Esophagus squamous epithelium (tissue), 5 donors: ENCODE results near the gene MYH14. TPM values are rescaled to one million over a fixed set of nuclear protein-coding genes. Genes with fewer than 3 reads are reported as not detected.

Experiments used
- DNase-seq: peaks from one replicate; lab custom pipeline; 2025; lab: John Stamatoyannopoulos, UW
- H3K27ac ChIP-seq, 4 donors: fragments of 200-600 bp; sonication (generic); one replicate each; pipeline ENCODE4 v1.5.1; 2016 to 2019; ENCODE audit warnings: mild to moderate bottlenecking in 1 of 4
- H3K27me3 ChIP-seq, 4 donors: fragments of 200-600 bp; sonication (generic); 1 replicate in 3 of 4; 2 replicates in 1 of 4; pipeline versions ENCODE4 v1.5.1 to v1.6.0; 2017 to 2021; ENCODE audit warnings: antibody characterized with exemption in 1 of 4
- H3K36me3 ChIP-seq, 3 donors: fragments of 200-600 bp; sonication (generic); one replicate each; pipeline ENCODE4 v1.5.1; 2016 to 2019
- H3K4me1 ChIP-seq, 3 donors: fragments of 200-600 bp; sonication (generic); one replicate each; pipeline ENCODE4 v1.5.1; 2017 to 2019
- H3K4me3 ChIP-seq, 4 donors: fragments of 200-600 bp; sonication (generic); 1 replicate in 3 of 4; 2 replicates in 1 of 4; pipeline ENCODE4 v1.5.1; 2016 to 2019; ENCODE audit warnings: mild to moderate bottlenecking in 2 of 4, moderate library complexity in 1 of 4
- H3K9me3 ChIP-seq, 3 donors: fragments of 200-600 bp; sonication (generic); one replicate each; pipeline ENCODE4 v1.5.1; 2016 to 2019
- CTCF ChIP-seq, 6 experiments: fragments of 450-650 bp in 4 of 6; fragments of 200-600 bp in 2 of 6; sonication (generic) in 2 of 6; IDR thresholded peaks; one replicate each; pipeline ENCODE4 v1.5.1; 2016 to 2019; ENCODE audit warnings: antibody characterized with exemption in 6 of 6, mild to moderate bottlenecking in 4 of 6, moderate library complexity in 4 of 6
- POLR2A ChIP-seq, 4 donors: fragments of 450-650 bp; IDR thresholded peaks; one replicate each; pipeline ENCODE4 v1.6.1; 2017; ENCODE audit warnings: antibody characterized with exemption in 4 of 4, mild to moderate bottlenecking in 4 of 4, moderate library complexity in 3 of 4
- WGBS, 2 donors: methylation state at CpG; one replicate each; pipeline ENCODE4 v1.1.5; 2018; 5-methylcytosine and 5-hydroxymethylcytosine counted together
- intact Hi-C: fragments of 100-400 bp; cut with DNase I; formaldehyde crosslinking; loops from one replicate; pipeline ENCODE4 v1.15.0; 2022
- total RNA-seq, 4 donors: library from RNA; depleted of rRNA; stranded (reverse); fragments of >200 nt; gene quantifications; one replicate each; pipeline ENCODE4 v1.1.0, GENCODE V29; 2016
- donor health status: DM: yes; HTN: yes; CAD: no.

Gene MYH14
- total RNA-seq, 4 donors from 2014 or later: 31.1 to 141 (median 39.0) TPM

GRCh38 chr19:50210425-50210824 is 7.0 kb downstream of the MYH14 start:
- peaks cover 0 to 30% (median 0%) of the 10 kb centered on the region in 4 donors for H3K27me3 ChIP-seq
- H3K4me1 ChIP-seq: peaks cover 0 to 27% (median 0%) of the 10 kb centered on the region in 3 donors
- TF ChIP-seq CTCF (IDR thresholded peaks at IDR 0.05): no peak
- no peak for TF ChIP-seq POLR2A (IDR thresholded peaks at IDR 0.05)
- DNase-seq: no peak
- intact Hi-C loops: no loop called here
- H3K4me3 ChIP-seq: no peak overlapping the region
- peaks cover 0 to 24% (median 0%) of the 10 kb centered on the region in 3 donors for H3K36me3 ChIP-seq
- H3K27ac ChIP-seq: no peak overlapping the region
- H3K9me3 ChIP-seq: no peaks in the 10 kb centered on the region
- whole genome bisulfite sequencing, 2 donors: 93 to 95% methylated on average over 8 to 17 of the region's 46 CpGs

DNA sequence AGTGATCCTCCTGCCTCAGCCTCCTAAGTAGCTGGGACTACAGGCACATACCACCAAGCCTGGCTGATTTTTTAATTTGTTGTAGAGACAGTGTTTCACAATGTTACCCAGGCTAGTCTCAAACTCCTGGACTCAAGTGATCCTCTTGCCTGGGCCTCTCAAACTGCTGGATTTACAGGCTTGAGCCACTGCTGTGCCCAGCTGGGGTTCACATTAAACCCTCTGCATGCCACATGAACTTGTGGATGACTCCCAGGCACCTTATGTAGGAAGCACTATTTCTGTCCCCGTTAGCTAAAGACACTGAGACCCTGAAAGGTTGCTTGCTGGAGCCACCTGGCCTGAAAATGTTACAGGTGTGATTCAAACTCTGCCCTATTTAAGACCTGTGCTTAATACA is 10.5 kb downstream of the MYH14 start:
- TF ChIP-seq POLR2A (IDR thresholded peaks at IDR 0.05) (no peak), CTCF (IDR thresholded peaks at IDR 0.05) (no peak)

GRCh38 chr19:50214699-50215543 is 11.5 kb downstream of the MYH14 start:
- peaks cover 0 to 34% (median 0%) of the 10 kb centered on the region in 3 donors for H3K36me3 ChIP-seq
- H3K27ac ChIP-seq: peak overlapping the region; percentile 84 to 87 (median 85)
- H3K4me1 ChIP-seq: peaks cover 0 to 26% (median 0%) of the 10 kb centered on the region in 3 donors
- no peaks in the 10 kb centered on the region for H3K9me3 ChIP-seq
- peak overlapping the region in 2 of 4 donors; percentile 18 to 40 for H3K4me3 ChIP-seq
- DNase-seq: no peak
- TF ChIP-seq CTCF (IDR thresholded peaks at IDR 0.05): no peak
- no peak for TF ChIP-seq POLR2A (IDR thresholded peaks at IDR 0.05)
- peaks cover 0 to 17% (median 0%) of the 10 kb centered on the region in 4 donors for H3K27me3 ChIP-seq
- intact Hi-C loops: no loop called here
- 24 to 30% methylated on average over 5 to 12 of the region's 25 CpGs for WGBS, 2 donors

More for the DNA sequence above, 10.5 kb downstream of the MYH14 start:
- peaks cover 0 to 17% (median 0%) of the 10 kb centered on the region in 4 donors for H3K27me3 ChIP-seq
- no peak for DNase-seq
- H3K27ac ChIP-seq: peak overlapping the region; percentile 63 to 87 (median 85)
- H3K9me3 ChIP-seq: no peaks in the 10 kb centered on the region
- WGBS, 2 donors: 60 to 75% methylated on average over 1 of the region's 1 CpG
- H3K36me3 ChIP-seq: peaks cover 0 to 34% (median 0%) of the 10 kb centered on the region in 3 donors
- H3K4me3 ChIP-seq: no peak overlapping the region
- intact Hi-C loops: no loop called here
- peaks cover 0 to 26% (median 0%) of the 10 kb centered on the region in 3 donors for H3K4me1 ChIP-seq

- H3K4me3 ChIP-seq: no peak overlapping the region
- WGBS, 2 donors: 73 to 79% methylated on average over 2 to 3 of the region's 3 CpGs
- intact Hi-C loops: no loop called here
- H3K27me3 ChIP-seq: peaks cover 0 to 17% (median 0%) of the 10 kb centered on the region in 4 donors
- no peak for TF ChIP-seq CTCF (IDR thresholded peaks at IDR 0.05)
- TF ChIP-seq POLR2A (IDR thresholded peaks at IDR 0.05): no peak
- peaks cover 0 to 26% (median 0%) of the 10 kb centered on the region in 3 donors for H3K4me1 ChIP-seq
- H3K36me3 ChIP-seq: peaks cover 0 to 26% (median 0%) of the 10 kb centered on the region in 3 donors
- no peak for DNase-seq
- peak overlapping the region; percentile 57 to 87 (median 85) for H3K27ac ChIP-seq
- H3K9me3 ChIP-seq: no peaks in the 10 kb centered on the region
These were observed 12.4 kb downstream of the MYH14 start for GRCh38 chr19:50215820-50216219.

DNA sequence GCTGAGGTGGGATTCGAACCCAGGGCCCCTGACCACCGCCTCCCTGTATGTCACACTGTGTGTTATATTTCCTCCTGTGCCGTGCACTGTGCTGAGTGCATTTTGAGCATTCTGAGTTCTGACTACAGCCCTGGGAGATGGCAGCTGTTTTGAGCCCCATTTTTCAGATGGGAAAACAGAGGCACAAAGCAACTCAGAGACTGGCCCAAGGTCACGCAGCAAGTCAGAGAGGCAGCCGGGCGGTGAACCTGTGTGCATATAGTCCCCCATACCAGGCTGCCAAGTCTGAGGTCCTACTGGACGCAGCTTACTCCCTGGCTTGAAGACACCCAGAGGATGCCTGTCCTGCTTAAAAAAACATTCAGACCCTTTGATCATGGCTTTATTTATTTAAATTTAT is 17.7 kb downstream of the MYH14 start:
- intact Hi-C loops: no loop called here
- 70 to 79% methylated on average over 6 to 7 of the region's 7 CpGs for WGBS, 2 donors
- peaks cover 0 to 16% (median 0%) of the 10 kb centered on the region in 3 donors for H3K9me3 ChIP-seq

More for the DNA sequence above, 17.7 kb downstream of the MYH14 start:
- peaks cover 0 to 18% (median 0%) of the 10 kb centered on the region in 4 donors for H3K27me3 ChIP-seq
- no peak overlapping the region for H3K27ac ChIP-seq
- peaks cover 0 to 41% (median 0%) of the 10 kb centered on the region in 3 donors for H3K36me3 ChIP-seq
- H3K4me3 ChIP-seq: no peak overlapping the region
- DNase-seq: no peak
- no peak for TF ChIP-seq POLR2A (IDR thresholded peaks at IDR 0.05)
- TF ChIP-seq CTCF (IDR thresholded peaks at IDR 0.05): no peak
- peaks cover 0 to 3% (median 0%) of the 10 kb centered on the region in 3 donors for H3K4me1 ChIP-seq
